ENCODE data around the gene SUCLG2. TPM values are rescaled to one million over a fixed set of nuclear protein-coding genes. Genes with fewer than 3 reads are reported as not detected.

SUCLG2 gene
- total RNA-seq, 1 donor from 2014 or later = 44.6 TPM

DNA sequence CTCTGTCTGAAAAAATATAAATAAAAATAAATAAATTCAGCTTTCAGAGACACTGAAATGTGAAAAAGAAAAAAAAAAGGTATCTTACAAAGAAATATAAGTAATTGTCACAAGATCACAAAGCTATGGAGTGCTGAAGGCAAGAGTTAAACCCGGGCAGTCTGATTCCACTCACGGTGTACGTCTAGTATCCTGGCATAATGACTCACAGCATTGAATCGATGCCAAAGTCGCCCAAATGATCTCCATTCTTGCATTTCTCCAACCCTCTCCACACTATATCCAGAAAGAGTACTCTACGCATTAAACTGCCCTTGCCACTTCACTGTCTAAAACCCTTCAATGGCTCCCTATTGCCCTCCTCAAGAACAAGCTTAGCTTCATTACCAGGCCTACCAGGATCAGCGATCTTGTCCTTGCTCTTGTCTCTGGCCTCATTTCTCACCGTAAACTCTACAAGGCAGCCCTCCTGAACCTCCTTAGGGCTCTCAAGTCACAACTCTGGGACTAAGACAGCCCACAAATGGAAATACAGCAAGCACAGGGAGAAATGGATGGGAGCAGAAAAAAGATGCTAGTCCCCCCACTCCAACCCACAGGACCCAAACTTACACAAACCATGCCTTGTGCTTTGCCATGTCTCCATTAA, 7.7 kb downstream of the SUCLG2 start:
- TF ChIP-seq, protein P1, sequence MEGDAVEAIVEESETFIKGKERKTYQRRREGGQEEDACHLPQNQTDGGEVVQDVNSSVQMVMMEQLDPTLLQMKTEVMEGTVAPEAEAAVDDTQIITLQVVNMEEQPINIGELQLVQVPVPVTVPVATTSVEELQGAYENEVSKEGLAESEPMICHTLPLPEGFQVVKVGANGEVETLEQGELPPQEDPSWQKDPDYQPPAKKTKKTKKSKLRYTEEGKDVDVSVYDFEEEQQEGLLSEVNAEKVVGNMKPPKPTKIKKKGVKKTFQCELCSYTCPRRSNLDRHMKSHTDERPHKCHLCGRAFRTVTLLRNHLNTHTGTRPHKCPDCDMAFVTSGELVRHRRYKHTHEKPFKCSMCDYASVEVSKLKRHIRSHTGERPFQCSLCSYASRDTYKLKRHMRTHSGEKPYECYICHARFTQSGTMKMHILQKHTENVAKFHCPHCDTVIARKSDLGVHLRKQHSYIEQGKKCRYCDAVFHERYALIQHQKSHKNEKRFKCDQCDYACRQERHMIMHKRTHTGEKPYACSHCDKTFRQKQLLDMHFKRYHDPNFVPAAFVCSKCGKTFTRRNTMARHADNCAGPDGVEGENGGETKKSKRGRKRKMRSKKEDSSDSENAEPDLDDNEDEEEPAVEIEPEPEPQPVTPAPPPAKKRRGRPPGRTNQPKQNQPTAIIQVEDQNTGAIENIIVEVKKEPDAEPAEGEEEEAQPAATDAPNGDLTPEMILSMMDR (conservative IDR thresholded peaks at IDR 0.05; ENCODE audit: low read depth, low read length) = no peak
- DNase-seq (ENCODE audit: low read depth) = no peak
- H3K4me3 ChIP-seq (ENCODE audit: low read depth, low read length) = no peak overlapping the region

DNA sequence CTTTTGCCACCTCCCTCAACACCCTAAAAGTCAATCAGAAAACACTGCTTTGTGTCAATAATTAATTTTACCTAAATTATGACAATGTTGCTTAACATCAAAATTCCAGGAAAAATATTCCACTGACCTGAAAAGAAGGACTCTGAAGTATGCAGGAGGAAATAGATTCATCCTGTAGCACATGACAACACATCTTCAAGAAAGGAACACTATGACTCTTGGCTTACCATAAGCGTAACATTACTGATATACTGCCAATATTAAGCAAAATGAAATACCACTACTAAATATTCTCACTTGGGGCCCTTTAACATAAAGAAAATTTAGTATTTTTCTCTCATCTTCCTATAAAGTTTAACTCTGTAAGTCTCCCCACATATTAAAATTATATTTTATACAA, 9.6 kb downstream of the SUCLG2 start:
- H3K4me3 ChIP-seq (ENCODE audit: low read depth, low read length) = no peak overlapping the region
- TF ChIP-seq, protein P1 (conservative IDR thresholded peaks at IDR 0.05; ENCODE audit: low read depth, low read length) = no peak

DNA sequence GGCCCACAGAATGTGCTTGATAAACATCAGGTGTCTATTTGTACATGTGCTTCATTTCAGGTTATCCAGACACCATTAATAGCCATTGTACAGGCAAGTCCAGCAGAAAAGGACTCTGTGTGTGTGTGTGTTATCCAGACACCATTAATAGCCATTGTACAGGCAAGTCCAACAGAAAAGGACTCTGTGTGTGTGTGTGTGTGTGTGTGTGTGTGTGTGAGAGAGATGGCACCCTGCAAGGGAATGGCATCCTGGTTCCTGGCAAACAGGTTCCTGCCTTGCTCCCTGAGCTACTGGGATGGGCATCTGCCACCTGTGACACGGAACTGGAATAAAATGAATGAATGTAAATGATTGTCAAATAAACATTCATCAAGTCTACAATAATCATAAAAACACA, 11.7 kb downstream of the SUCLG2 start:
- TF ChIP-seq, protein P1 (conservative IDR thresholded peaks at IDR 0.05; ENCODE audit: low read depth, low read length) = no peak
- no peak for DNase-seq (ENCODE audit: low read depth)
- no peak overlapping the region for H3K4me3 ChIP-seq (ENCODE audit: low read depth, low read length)

More for the DNA sequence above, 9.6 kb downstream of the SUCLG2 start:
- no peak for DNase-seq (ENCODE audit: low read depth)

DNA sequence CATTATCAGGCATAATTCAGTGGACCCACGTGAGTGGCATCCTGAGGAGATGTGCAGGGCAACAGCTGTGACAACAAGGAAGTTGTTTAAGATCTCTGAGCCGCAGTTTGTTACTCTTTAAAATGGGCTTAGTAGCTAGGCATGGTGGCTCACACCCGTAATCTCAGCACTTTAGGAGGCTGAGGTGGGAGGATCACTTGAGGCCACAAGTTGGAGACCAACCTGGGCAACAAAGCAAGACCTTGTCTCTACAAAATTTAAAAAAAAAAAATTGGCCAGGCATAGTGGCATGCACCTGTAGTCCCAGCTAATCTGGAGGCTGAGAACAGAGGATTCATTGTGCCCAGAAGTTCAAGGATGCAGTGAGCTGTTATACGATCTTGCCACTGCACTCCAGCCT, 12.2 kb downstream of the SUCLG2 start:
- no peak for DNase-seq (ENCODE audit: low read depth)
- TF ChIP-seq, protein P1 (conservative IDR thresholded peaks at IDR 0.05; ENCODE audit: low read depth, low read length) = no peak
- H3K4me3 ChIP-seq (ENCODE audit: low read depth, low read length) = no peak overlapping the region

DNA sequence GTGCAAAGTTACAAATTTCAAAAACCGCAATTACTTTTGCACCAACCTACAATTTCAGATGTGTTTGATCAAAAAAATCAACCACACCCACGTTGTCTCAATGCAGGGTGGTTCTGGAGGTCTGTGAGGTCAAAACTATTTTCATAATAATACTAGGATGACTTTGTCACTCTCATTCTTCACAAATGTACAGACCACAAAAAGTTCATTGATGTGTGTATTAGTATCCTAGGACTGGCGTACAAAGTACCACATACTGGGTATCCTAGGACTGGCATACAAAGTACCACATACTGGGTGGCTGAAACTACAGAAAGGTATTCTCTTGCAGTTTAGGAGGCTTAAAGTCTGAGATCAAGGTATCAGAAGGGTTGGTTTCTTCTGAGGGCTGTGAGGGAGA, 13.0 kb downstream of the SUCLG2 start:
- TF ChIP-seq, protein P1 (conservative IDR thresholded peaks at IDR 0.05; ENCODE audit: low read depth, low read length) = no peak
- no peak overlapping the region for H3K4me3 ChIP-seq (ENCODE audit: low read depth, low read length)
- no peak for DNase-seq (ENCODE audit: low read depth)

DNA sequence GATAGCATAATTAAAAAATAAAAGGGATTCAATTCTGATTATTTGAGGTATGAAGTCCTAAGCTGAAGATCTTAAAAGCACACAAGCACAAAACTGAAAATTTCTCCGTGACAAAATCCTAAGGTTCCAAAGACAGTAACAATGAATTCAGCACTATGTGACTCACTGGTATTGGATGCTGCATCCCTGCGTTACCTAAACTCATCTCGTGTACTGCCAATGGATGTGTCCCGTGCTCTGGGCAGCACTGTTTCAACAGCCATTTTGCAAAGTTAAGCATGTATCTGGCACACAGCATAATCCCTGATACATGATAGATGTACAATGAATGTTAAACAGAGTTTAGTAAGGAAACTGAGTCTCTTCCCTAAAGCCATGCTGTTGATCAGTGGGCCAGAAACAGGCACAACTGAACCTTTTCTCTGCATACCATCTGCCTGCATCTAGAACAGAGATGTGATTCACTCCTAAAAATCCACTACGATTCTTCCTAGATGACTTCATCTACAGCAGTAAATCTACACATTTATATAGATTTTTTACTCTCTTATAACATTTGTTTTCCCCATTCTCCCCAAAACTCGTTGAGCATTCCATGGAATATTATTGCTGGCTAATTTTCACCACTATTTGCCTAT, 14.3 kb downstream of the SUCLG2 start:
- DNase-seq (ENCODE audit: low read depth) = no peak
- TF ChIP-seq, protein P1 (conservative IDR thresholded peaks at IDR 0.05; ENCODE audit: low read depth, low read length) = no peak
- H3K4me3 ChIP-seq (ENCODE audit: low read depth, low read length) = no peak overlapping the region
